ENCODE results near the gene SOX18.

- TF ChIP-seq CREB1 (IDR thresholded peaks at IDR 0.05) = no peak
- TF ChIP-seq E2F6 (IDR thresholded peaks at IDR 0.05) = no peak
- TF ChIP-seq USF2 (IDR thresholded peaks at IDR 0.05; ENCODE audit: low read length) = no peak
- no peak for TF ChIP-seq POLR2A (IDR thresholded peaks at IDR 0.05; ENCODE audit: control extremely low read depth in 1 of 2, low read depth in 2 of 2, low read length in 2 of 2)
- no peak for TF ChIP-seq POLR2AphosphoS5 (IDR thresholded peaks at IDR 0.05; ENCODE audit: low read depth, low read length)
- no peak for TF ChIP-seq CBX8 (IDR thresholded peaks at IDR 0.05; ENCODE audit: borderline replicate concordance, low read depth, low read length)
- TF ChIP-seq MAFK (IDR thresholded peaks at IDR 0.05; ENCODE audit: low read depth, low read length) = no peak
These were observed 2.3 kb upstream of the SOX18 start for GRCh38 chr20:64051561-64052325.

All from H1 (cell line).